GM19239 (cell line): Measurements from ENCODE around the gene THEMIS.
"Not testable (repeated sequence)": the region's sequence is repeated elsewhere in the genome, so short reads cannot be mapped to it uniquely, and the experiment has no call there.

Source experiments
- DNase-seq: peaks from one replicate; pipeline ENCODE4 v3.0.0; 2011; ENCODE audit warnings: low spot score; ENCODE audit not compliant: insufficient read length
- FAIRE-seq: peaks from 2 replicates; lab custom pipeline; 2011; peaks lifted over from hg19 to GRCh38; lab: Jason Lieb, UNC

THEMIS gene

GRCh38 chr6:127917766-127918165 is 16.9 kb upstream of the THEMIS start:
- no peak for DNase-seq
- no peak for FAIRE-seq

GRCh38 chr6:127914240-127914639 is 13.4 kb upstream of the THEMIS start:
- DNase-seq (no peak), FAIRE-seq (no peak)

GRCh38 chr6:127912914-127913313 is 12.1 kb upstream of the THEMIS start:
- no peak for FAIRE-seq
- DNase-seq, result no peak

- DNase-seq, result no peak
- FAIRE-seq, result peak; percentile 87
Measured at GRCh38 chr6:127907960-127908640, 7.2 kb upstream of the THEMIS start.

GRCh38 chr6:127904160-127904559 is 3.3 kb upstream of the THEMIS start:
- no peak for DNase-seq
- peak; percentile 49 for FAIRE-seq

GRCh38 chr6:127902933-127903332 is 2.1 kb upstream of the THEMIS start:
- DNase-seq (no peak), FAIRE-seq (no peak)

GRCh38 chr6:127897484-127897883 is 3.4 kb downstream of the THEMIS start:
- no peak for DNase-seq
- FAIRE-seq, result peak; percentile 18

GRCh38 chr6:127894051-127894450 is 6.8 kb downstream of the THEMIS start:
- peak; percentile 71 for FAIRE-seq
- no peak for DNase-seq

GRCh38 chr6:127893541-127893940 is 7.3 kb downstream of the THEMIS start:
- DNase-seq, result no peak
- FAIRE-seq, result no peak

GRCh38 chr6:127891731-127892326 is 9.0 kb downstream of the THEMIS start:
- DNase-seq (no peak), FAIRE-seq (no peak)

GRCh38 chr6:127886603-127887002 is 14.3 kb downstream of the THEMIS start:
- no peak for DNase-seq
- no peak for FAIRE-seq

- no peak for FAIRE-seq
- no peak for DNase-seq
Measured at GRCh38 chr6:127884134-127884533, 16.7 kb downstream of the THEMIS start.

- FAIRE-seq, result not testable (repeated sequence)
Measured at GRCh38 chr6:127881949-127882348, 18.9 kb downstream of the THEMIS start.

GRCh38 chr6:127880429-127880828 is 20.4 kb downstream of the THEMIS start:
- DNase-seq (no peak), FAIRE-seq (no peak)

More at GRCh38 chr6:127881949-127882348, 18.9 kb downstream of the THEMIS start:
- DNase-seq, result not testable (repeated sequence)

GRCh38 chr6:127879685-127880084 is 21.2 kb downstream of the THEMIS start:
- no peak for DNase-seq

GRCh38 chr6:127878115-127878514 is 22.7 kb downstream of the THEMIS start:
- peak; percentile 18 for FAIRE-seq
- no peak for DNase-seq

More at GRCh38 chr6:127879685-127880084, 21.2 kb downstream of the THEMIS start:
- no peak for FAIRE-seq

- FAIRE-seq, result peak; percentile 87
- DNase-seq, result no peak
Measured at GRCh38 chr6:127877231-127877630, 23.6 kb downstream of the THEMIS start.

- no peak for DNase-seq
- FAIRE-seq, result no peak
Measured at GRCh38 chr6:127869772-127870404, 31.0 kb downstream of the THEMIS start.

GRCh38 chr6:127869183-127869582 is 31.7 kb downstream of the THEMIS start:
- FAIRE-seq (no peak), DNase-seq (no peak)

GRCh38 chr6:127868338-127868737 is 32.5 kb downstream of the THEMIS start:
- FAIRE-seq (no peak), DNase-seq (no peak)

- no peak for FAIRE-seq
- DNase-seq, result no peak
Measured at GRCh38 chr6:127866766-127867165, 34.1 kb downstream of the THEMIS start.
